NCI-H526 treated with DMSO at 0.1 percent for 48 hours (cell line): Measurements from ENCODE around the gene CIART.
A peak's percentile ranks its signal among the peaks of the same experiment; 100 is the strongest.
"Not testable (repeated sequence)": the region's sequence is repeated elsewhere in the genome, so short reads cannot be mapped to it uniquely, and the experiment has no call there.

Experiments
- DNase-seq: peaks from one replicate; lab custom pipeline; 2025; lab: John Stamatoyannopoulos, UW

The CIART gene

GRCh38 chr1:150262388-150263320, 19.7 kb upstream of the CIART start:
- DNase-seq = no peak

DNA sequence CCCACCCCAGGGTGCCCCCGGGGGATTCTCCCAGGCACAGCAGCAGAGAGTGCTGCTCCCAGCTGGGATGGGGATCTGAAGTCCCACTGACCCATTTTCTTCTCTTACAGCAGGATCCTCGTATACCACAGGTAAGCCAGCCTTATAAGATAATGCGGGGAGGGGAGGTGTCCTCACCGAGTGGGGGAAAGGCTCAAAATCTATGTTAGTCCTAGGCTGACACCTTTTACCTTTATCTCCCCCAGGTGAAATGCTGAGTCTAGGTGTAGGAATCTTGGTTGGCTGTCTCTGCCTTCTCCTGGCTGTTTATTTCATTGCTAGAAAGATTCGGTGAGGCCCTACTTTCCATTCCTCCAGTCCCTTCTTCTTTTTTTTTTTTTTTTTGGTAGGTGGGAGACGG, 18.8 kb upstream of the CIART start:
- no peak for DNase-seq

- no peak for DNase-seq
Observed at GRCh38 chr1:150267896-150268295, 14.5 kb upstream of the CIART start.

DNA sequence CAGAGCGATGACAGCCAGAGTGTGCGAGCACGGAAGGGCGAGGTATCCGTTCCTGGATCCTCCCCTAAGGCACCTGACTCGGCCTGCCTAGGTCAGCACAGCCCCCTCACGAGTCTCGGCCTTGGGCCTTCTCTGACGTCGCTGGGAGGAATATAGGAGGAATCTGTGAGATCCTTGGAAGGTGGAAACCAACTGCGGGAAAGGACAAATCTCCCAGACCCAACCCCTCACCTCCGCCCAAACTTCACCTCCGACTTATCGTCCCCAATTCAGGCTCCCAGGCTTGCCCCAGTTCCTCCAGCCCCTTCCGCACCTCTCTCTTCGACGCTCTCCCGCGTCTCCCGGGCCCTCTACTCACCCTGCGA, 14.0 kb upstream of the CIART start:
- no peak for DNase-seq

DNA sequence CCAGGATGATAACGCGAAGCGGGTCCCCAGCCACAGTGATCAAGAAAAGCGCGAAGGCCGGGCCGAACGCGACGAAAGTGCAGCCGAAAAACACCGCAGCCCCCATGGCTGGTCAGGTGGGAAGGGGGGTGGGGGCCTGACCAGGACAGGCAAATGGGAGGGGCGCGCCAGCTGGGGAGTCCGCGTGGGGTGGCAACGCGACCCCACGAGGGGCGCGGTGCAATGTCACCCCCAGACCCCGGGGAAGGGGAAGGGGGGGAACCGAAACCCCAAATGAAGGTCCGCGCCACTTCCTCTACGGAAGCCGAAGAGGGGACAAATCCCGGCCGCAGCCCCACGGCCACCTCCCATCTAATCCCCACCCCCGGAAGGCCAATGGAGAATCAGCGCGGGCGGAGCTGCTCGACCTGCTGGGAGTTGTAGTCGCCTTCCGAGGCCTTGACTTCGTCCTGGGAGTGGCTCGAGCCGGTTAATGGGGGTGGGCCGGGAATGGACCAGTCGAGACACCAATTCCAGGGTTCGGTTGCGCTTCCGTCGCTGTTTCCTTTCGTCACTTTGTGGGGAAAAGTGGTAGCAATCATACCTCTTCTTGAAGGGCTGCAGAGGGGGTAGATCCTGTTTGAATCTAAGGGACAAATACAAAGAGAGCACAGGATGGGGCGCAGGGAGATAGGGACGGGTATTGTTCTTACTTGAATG, 13.5 kb upstream of the CIART start, which contains the start of gene APH1A:
APH1A (minus strand) TSS at position 312 of the 699 bp plus-strand sequence; CDS start at position 106, 206 bp downstream.
- peak; percentile 98 for DNase-seq

GRCh38 chr1:150269451-150269850, 12.9 kb upstream of the CIART start:
- no peak for DNase-seq

- DNase-seq = no peak
Observed at GRCh38 chr1:150271291-150271959, 10.9 kb upstream of the CIART start.

- no peak for DNase-seq
Observed at GRCh38 chr1:150273311-150273710, 9.0 kb upstream of the CIART start.

DNA sequence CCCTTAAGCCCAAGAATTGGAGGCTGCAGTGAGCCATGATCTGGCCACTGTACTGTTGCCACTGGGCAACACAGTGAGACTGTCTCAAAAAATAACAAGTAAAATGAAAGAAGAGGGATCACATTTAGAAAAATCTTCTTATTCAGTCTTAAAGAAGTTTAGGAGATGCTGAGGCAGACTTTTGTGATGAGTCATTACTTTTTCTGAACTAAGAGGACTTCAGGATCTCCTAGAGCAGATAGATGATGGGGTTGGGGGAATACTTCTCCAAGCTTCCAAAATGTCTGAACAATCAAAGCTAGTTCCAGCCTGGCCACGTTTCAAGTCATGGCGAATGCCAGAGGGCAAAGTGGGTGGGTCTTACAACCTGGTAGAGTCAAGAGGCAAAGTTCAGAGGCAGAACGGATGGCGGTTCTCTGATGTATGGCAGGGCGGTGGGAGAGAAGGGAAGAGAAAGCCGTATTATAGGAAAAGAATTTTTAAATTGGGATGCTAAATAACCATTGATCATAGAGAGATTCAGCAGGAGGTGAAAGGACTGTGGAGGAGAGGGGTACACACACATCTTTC, 2.1 kb upstream of the CIART start:
- DNase-seq = no peak

DNA sequence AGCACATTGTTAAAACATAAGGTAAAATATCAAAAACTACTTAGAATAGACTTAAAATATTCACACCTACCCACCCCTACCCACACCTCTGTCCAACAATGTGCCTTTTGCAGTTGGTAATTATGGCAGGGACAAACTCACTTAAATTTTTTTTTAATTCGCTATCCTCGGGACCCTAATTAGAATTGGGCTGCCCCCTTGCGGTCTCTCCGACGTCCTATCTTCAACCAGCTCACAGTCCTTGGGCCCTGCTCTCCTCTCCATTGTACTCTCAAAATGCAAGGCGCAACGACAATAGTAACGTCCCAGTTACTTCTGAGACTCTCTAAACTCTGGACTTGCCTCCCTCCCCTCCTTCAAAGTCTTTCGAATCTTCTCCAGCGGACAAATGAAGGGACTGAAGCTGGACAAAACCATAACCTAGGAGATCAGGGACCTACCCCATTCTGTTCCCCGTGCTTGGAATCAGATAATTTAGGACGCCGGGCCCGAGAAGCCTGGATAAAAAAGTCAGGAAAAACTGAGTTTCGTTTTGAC, 1.1 kb upstream of the CIART start:
- DNase-seq = peak; percentile 90

- DNase-seq = no peak
Observed at GRCh38 chr1:150282558-150282958, 204 bp downstream of the CIART start.

DNA sequence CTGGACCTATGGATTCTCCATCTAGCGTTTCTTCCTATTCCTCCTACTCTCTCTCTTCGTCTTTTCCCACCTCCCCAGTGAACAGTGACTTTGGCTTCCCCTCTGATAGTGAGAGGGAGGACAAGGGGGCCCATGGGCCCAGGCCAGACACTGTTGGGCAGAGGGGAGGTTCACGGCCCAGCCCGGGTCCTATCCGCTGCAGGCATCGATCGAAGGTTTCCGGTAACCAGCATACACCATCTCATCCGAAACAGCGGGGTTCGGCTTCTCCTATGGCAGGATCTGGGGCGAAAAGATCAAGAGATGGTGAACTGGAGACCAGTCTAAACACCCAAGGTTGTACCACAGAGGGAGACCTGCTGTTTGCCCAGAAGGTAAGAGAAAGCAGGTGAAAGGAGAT, 906 bp downstream of the CIART start:
- no peak for DNase-seq

- no peak for DNase-seq
Observed at GRCh38 chr1:150288382-150288781, 6.0 kb downstream of the CIART start.

DNA sequence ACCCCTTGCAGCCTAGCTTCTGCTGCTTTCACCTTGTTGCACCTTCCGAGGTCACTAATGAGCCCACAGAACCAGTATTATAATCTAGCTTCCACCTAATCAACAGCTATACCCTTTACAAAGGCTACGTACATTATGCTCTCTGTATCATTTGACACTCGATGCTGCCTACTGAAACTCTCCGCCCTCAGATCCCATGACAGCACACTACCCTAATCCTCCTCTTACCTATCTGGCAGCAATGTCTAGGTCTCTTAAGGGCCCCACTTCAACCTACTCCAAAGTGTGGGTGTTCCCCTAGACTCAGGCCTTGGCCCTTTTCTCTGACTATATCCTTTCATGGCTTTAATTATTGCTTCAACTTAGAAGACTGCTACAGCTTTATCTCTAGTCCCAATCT, 6.5 kb downstream of the CIART start:
- DNase-seq = peak; percentile 77

DNA sequence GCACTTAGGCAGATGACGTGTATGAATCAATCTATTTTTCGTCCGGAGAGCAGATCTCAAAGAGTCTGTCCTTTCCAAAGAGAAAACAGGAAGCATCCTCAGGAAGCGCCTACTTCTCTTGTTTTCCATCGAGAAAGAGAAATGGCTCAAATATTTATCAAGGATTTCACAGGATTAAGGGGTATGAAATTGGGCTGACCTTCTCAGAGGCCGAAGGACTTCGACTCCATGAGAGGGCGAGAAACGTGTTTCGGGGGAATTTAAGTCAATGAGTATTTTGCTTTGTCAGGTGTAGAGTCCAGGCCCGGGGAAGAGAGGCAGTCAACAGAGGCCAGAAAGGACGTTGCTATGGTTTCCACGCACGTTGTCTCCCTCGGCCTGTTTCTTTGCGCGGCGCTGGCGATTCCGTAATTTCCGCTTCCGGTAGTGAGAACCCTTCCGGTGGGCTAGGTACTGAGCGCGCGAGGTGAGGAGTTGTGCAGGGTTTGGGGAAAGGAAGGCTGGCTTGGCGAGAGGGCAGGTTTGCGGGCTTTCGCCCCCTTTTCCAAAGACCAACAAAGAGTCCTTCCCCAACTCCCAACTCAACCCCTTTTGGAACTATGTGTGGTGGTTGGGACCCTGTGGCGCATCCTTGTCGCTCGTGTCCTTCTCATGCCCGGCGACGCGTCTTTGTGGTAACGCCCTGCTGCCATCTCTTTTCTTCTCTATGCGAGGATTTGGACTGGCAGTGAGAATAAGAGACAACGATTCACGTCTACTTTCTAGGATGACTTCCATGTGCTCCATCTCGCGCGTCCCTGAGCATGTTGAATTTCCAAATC, 11.3 kb downstream of the CIART start, which contains the start of gene MRPS21:
MRPS21 (plus strand) TSS at position 429 of the 821 bp plus-strand sequence. CDS start 506 bp downstream, outside the sequence.
- peak; percentile 95 for DNase-seq

DNA sequence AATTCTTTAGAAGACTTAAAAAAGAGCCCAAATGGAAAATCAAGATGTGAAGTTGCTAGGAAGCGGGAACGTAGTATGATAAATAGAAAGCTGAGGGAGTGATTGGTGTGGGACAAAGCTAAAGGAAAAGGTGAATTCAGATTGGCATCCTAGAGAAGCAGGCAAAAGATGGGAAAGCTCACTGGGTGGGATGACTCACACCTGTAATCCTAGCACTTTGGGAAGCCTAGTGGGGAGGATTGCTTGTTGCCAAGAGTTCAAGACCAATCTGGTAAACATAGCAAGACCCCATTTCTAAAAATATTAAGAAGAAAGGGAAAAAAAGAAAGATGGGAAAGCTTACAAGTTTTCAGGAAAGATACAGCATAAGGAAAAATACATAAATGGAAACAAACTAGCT, 13.1 kb downstream of the CIART start:
- no peak for DNase-seq

- DNase-seq = no peak
Observed at GRCh38 chr1:150299716-150300115, 17.4 kb downstream of the CIART start.

DNA sequence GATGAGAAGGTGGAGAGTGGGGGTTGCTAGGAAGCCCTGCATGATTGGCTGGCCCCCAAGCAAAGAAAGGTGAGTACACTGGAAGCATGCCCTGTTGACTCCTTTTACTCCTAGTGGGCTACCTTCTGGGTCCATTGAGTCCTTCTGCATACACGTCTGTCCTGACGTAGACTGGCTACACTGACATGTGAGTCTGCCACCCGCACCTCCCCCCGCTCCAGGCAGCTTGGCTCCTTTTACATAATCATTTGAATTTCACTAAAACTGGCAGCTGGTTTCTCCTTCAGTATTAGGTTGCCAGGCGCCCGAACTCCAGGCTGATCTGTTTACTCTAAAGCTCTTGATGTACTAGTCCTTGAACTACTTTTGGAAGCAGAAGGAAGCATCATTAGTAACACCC, 20.0 kb downstream of the CIART start:
- DNase-seq = peak; percentile 99

DNA sequence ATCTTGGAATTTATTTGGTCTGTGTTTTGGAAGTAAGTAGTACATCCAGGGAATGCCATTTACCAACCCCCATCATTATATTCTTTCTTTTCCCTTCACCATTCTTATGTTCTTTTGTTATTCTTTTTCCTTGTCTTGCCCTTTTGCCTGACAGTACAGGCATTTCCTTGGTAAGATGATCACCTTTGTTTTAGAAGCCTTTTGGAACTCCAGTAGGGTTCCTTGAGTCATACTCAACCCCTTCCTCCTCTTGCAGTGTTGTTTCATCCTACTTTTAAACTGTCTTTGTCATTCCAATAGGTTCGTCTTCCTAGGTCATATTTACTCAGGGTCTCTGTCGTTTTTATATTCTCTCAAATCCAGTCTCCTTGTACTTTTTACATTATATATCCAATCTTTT, 20.5 kb downstream of the CIART start:
- DNase-seq = no peak

- not testable (repeated sequence) for DNase-seq
Observed at GRCh38 chr1:150308585-150308984, 26.2 kb downstream of the CIART start.
